Stimulated activated CD8-positive, alpha-beta memory T cell treated with anti-CD3 and anti-CD28 coated beads, Interleukin-2, amount 100 ng/mL, for 48 hours (primary cell): Measurements from ENCODE around the gene RPIA.

ENCODE experiments used
- DNase-seq, 2 donors: peaks; one replicate each; pipeline ENCODE4 v3.0.0-alpha.2; 2020; ENCODE audit warnings: low read depth in 2 of 2

Gene RPIA

GRCh38 chr2:88684519-88684918 is 7.0 kb upstream of the RPIA start:
- DNase-seq = no peak

DNA sequence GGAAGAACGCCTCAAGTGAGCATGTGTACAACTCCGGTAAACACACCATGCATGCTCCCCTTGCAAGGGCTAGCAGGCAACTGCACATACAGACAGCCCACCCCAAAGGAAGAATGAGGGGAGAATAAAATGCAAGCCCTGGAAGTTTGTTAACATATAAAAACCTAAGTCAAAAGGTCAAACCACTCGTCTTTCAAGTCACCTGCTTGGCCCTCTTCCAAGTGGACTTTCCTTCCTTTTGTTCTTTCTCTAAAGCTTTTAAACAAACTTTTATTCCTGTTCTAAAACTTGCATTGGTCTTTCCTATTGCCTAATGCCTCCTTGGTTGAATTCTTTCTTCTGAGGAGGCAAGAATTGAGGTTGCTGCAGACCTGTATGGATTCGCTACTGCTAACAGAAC is 5.2 kb upstream of the RPIA start:
- DNase-seq = no peak

DNA sequence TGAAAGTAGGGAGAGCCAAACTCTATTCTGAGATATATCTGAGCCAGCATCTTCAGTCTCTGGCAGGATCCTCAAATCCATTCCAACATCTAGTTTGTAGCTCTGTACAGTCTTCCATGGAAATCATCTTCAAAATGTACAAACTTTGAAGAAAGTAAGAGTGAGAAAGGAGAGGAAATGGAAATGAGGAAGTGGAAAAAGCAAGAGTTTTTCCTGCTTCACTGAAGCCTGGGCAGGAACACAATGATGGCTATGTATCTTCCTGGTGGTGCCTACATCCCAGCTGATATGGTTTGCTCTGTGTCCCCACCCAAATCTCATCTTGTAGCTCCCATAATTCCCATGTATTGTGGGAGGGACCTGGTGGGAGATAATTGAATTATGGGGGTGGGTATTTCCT is 4.1 kb upstream of the RPIA start:
- no peak for DNase-seq

DNA sequence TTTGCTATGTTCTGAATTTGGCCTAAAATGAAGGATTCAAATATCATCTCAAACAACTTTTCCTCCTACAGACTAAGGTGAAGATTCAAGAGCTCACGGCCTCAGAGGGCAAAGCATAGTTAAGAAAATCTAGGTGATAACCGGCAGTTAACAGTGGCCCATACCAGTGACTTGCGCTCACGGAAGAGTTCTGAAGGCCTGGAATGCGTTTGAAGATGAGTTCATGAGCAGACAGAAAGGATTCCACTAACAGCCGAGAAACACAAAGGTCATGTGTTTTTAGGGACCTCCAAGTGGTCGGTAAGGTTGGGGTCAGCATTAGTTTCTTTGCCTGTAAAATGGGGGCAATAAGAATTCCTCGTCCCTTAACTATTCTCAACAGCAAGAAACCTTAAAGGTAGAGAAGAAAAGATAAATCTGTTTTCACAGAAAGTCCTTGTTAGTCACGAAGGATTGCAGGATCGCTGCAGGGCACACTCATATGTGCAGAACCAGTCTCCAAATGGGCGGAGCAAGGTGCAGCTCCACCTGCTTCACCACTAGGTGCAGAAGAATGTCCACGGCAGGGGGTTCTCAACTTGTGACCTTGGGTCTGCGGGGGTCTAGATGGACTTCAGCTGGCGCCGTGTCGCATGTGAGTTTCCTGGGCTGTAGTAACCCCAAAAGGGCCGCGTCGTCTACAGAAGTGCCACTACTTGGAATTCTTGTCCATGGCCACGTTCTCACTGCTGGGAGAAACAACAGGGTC is 708 bp upstream of the RPIA start:
- DNase-seq = peak; percentile 16 to 17

GRCh38 chr2:88692187-88692586 is 714 bp downstream of the RPIA start:
- DNase-seq = peak; percentile 4 to 26

DNA sequence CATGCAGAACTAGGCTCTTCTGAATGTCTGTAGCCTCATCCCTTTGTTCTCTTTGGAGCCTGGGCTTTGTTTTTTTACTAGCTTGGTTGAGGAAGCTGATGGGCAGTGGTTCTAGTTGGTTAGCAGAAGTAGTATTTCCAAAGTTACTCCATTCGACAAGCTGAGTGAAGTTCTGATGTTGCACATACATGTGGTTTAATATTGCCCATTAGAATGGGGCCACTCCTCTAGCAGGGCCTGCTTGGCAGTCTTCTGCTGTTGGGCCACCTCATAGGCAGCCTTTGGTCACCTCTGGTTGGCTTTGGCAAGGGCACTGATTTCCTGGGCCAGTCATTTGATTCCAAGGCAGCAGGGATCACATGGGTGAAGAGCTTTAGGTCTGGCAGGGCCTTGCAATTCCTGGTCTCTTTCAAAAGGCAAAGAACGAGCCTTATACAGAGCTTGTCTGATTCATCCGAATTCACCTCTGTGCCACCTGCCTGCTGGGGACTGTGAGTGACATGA is 2.5 kb downstream of the RPIA start:
- DNase-seq = no peak

- DNase-seq = no peak
These were observed 5.1 kb downstream of the RPIA start for GRCh38 chr2:88696611-88697010.

DNA sequence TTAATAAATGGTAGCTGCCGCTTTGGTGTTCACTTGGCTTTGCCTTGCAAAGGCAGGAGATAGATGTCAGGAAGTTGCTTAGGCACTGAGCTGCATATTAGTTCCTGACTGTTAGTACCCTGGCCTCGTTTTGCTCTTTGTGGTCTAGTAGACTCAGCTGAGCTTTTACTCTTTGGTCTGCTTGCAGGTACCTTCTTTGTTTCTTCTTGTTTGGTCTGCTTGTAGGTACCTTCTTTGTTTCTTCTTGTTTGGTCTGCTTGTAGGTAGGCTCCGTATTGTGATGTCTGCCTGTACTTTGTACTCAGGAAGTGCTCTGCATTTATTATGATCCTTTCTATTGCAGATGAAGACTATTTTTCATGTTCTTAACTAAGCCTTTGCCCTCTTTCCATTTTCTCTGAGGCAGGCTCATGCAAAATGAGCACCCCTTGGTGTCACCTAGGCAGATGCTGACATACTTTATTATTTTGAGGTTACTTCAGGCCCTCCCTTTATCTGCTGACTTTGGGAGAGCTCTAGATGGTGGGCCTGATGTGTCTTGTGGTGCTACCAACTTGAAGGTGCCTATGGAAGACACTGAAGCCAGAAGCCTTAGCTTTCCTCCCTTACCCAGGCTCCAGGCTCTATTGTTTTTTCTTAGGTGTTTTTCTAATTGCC is 6.0 kb downstream of the RPIA start:
- no peak for DNase-seq

DNA sequence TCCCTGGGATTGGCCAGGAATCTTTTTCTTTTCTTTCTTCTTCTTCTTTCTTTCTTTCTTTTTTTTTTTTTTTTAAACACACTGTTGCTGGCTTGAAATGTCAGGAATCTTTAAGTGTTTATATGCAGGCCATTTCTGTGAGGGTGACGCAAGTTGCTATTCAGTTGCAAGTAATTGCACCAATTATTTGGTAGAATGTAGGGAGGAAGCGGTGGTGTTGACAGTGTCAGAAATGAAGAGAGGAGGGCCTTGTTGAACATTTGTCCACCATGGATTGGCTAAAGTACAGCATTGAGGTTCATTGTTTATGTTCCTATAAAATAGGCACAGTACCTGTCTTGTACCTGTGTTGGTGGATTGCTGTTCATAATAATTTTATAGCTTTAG is 6.5 kb downstream of the RPIA start:
- DNase-seq = no peak

DNA sequence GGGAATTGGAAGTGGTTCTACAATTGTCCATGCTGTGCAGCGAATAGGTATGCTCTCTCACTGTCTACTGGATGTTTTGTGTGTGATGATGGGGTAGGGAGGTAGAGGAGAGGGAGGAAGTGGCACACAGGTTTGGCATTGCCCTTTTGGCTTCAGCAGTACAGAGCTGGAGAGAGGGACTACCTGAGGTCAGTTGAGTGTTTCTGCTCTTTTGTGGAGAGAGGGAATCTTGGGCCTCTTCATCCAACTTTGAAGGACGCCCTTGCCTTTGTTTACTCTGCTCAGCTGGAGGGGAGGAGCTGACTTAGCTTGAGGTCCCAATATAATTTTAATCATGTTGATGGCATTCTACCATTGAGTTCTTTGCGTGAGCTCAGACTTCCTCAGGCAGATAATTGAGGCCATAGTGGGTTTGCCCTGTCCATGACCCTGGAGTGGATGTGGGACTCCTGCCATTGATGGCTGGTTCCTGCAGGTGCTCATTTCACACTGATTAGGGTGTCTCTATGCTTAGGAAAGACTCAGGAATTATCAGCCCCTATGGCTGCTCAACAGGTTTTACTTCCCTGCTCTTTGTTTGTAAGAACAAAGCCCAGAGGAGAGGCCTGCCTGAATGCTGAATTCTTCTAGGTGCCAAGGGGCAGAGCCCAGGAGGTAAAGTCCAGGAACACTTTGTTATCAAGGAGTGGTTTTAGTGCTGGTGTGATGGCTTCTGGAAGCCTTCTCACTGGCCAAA is 7.2 kb downstream of the RPIA start:
- DNase-seq = no peak

GRCh38 chr2:88707003-88707402 is 15.5 kb downstream of the RPIA start:
- no peak for DNase-seq

DNA sequence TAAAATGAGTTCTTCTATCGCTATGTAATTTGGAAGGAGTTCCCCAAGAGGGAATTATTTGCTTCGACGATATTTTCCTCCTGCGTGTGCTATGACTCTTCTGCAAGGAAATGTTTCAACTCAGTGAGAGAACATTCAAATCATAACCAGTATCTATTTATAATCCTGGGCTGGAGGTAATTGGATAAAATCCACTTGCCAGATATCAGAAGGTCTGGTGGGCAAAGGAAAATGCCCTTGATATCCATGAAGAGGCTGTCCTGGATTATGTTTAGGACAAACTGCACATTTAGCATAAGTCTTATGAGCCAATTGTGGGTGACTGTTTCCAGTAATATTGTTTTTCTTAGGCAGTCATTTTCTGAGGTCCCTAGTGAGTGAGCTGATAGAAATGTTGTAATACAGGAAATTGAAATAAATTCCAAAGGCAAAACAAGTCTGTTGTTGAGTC is 17.7 kb downstream of the RPIA start:
- no peak for DNase-seq

- DNase-seq = no peak
These were observed 19.8 kb downstream of the RPIA start for GRCh38 chr2:88711289-88711688.

- DNase-seq = no peak
These were observed 20.4 kb downstream of the RPIA start for GRCh38 chr2:88711897-88712296.

GRCh38 chr2:88713408-88713807 is 21.9 kb downstream of the RPIA start:
- no peak for DNase-seq

- DNase-seq = no peak
These were observed 23.2 kb downstream of the RPIA start for GRCh38 chr2:88714667-88715066.

- DNase-seq = no peak
These were observed 28.9 kb downstream of the RPIA start for GRCh38 chr2:88720399-88720798.

GRCh38 chr2:88721268-88721667 is 29.8 kb downstream of the RPIA start:
- DNase-seq = no peak

DNA sequence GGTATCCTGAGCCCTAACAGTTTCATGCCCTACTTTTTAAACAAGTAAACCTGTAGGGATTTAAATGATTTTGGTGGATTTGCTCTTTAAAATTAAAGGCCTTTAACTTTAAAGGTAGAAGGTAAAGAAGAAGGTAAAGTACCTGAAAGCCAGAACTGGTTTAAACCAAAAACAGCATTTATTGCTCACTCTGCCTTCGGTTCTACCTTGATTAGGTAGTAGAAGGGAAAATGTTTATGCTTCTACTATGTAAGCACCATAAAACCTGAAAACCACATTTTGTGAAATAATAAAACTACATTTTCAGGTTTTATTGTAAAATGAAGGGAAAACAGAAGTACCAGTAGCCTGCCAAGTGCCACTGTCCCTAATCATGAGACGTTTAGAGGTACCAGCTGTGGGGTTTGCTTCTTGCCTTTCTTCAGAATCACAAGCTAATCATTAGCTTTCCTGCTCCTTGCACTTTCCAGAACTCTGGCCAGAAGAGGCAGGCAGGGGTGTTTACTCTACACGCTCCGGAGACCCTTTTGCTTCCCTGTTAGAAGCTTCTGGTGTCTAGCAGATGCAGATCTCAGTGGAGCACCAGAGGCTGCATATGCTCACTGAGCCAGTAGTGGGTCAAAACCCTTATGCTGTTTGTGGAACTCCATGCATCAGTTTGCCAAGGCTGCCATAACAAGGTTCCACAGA is 33.3 kb downstream of the RPIA start:
- no peak for DNase-seq

DNA sequence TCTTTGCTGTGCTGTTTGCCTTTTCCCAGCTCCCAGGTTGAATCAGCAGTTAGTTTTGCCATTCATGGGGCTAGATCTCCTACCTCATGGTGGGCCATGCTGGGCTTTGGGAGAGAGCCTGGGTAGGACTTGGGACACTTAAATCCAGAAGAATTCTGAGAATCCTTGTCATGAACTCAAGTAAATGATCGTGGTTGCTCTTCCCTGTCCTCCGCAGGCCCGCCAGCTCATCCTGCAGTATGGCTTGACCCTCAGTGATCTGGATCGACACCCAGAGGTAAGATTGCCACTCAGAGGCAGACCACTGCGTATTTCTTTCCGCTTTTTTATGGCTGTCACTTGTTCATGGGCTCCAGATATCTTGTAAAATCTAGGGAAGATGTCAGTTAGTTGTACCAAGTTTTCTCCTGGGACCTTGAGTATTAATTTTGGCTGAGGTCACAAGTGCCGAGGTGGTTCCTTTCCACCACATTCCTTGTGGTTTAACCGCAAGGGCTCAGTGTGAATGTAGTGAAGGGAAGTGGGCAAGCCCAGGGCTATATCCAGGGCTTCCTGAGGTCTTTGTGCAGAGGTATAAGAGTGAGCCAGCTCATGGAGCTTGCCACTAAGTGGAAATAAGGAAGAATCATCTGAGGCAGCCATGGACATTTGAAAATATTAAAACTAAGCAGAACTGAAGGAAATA is 37.7 kb downstream of the RPIA start:
- no peak for DNase-seq

DNA sequence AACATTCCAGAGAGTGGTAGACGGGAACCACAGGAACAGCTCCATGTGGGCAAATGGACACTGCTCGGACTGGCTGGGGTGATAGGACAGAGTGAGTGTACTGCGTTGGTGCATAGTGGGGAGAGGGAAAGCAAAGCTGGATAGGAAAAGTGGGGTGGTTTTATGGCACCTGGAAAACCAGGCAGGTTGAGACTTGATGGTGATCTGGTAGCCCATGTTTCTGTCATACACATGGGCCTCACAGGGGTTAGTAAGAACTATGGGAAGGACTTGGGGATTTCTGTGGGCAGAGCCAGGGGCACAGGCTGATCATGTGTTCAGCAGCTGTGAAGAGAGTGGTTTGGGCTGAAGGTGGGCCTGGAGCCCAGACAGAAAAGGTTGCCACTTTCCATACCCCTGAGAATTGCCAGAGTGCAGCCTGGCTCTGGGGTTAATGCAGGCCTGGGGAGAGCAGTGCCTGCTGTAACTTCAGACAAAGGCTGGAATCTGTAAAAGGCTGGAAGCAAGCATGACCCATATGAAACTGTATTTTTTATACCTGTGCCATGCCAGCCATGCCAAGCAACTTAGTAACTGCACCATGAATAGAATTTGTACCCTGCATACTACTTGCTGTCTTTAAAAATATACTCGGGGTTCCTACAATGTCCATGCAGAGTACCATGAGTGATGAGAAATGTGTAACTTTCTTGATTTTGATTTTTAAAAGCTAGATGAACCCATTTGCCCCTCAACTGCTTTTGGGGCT is 41.9 kb downstream of the RPIA start:
- no peak for DNase-seq
